GM12874 (cell line): ENCODE measurements around the gene CTDSP2.

Experiments
- TF ChIP-seq, protein P1 (sequence below): IDR thresholded peaks from 2 replicates; pipeline ENCODE4 v1.5.1; 2011; ENCODE audit warnings: low read depth, mild to moderate bottlenecking, control low read depth, low read length, moderate library complexity; ENCODE audit not compliant: insufficient read depth

The CTDSP2 gene, protein sequence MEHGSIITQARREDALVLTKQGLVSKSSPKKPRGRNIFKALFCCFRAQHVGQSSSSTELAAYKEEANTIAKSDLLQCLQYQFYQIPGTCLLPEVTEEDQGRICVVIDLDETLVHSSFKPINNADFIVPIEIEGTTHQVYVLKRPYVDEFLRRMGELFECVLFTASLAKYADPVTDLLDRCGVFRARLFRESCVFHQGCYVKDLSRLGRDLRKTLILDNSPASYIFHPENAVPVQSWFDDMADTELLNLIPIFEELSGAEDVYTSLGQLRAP

DNA sequence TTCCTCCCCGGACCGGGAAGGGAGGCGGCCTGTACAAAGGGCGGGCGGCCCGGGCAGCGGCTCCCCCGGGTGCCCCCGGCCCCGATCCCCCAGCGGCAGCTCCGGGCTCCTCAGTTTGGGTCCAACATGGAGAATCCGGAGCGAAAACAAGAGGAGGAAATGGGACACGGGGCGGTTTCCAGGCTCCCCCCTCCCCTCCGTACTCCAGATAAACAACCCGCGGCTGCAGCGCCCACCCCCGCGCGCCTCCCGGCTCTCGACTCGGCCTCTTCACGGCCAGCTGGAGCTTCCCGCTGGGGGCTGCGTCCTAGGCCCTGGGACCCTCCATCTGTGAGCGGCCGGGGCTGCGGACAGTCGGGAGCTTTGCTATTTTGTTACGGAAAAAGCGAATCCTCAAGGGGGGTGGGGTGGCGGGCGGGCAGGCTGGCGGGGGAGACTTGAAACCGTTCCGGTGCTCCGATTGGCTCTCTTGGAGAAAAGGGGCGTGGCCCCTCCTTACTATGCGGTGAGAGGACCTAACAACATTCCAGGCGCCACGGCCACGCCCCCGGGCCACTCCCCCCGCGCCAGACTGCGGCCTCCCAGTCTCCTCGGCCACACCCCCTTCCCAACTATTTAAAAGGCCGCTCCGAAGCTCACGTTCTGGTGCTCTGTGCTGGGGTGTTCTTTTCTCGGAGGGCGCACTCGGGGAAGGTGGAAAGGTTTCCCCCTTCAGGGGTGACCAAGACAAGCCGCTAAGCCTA is at the start of gene CTDSP2:
TSS of gene CTDSP2 (minus strand) at position 153 of the 743 bp plus-strand sequence. CDS start 294 bp downstream, outside the sequence.
- TF ChIP-seq, protein P1, sequence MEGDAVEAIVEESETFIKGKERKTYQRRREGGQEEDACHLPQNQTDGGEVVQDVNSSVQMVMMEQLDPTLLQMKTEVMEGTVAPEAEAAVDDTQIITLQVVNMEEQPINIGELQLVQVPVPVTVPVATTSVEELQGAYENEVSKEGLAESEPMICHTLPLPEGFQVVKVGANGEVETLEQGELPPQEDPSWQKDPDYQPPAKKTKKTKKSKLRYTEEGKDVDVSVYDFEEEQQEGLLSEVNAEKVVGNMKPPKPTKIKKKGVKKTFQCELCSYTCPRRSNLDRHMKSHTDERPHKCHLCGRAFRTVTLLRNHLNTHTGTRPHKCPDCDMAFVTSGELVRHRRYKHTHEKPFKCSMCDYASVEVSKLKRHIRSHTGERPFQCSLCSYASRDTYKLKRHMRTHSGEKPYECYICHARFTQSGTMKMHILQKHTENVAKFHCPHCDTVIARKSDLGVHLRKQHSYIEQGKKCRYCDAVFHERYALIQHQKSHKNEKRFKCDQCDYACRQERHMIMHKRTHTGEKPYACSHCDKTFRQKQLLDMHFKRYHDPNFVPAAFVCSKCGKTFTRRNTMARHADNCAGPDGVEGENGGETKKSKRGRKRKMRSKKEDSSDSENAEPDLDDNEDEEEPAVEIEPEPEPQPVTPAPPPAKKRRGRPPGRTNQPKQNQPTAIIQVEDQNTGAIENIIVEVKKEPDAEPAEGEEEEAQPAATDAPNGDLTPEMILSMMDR: 0 out of 2 replicates have a peak, but pooled peaks have one; percentile 12

DNA sequence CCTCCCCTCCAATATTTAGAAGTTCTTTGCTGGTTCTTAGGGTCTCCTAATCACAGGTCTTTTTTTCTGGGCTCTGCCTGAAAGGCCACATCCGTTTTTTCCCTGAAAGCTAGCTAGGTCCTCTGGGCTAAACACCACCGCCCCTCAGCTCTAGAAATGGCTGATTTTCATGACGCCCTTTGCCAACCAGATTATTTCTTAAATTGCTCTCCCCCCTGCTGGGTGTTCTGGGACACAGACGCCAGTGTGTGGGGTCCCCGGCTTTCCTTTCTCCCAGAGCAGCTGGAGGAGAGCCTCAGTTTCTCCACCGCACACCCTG is 49.5 kb upstream of the CTDSP2 start:
- TF ChIP-seq, protein P1: 0 out of 2 replicates have a peak, but pooled peaks have one; percentile 1

DNA sequence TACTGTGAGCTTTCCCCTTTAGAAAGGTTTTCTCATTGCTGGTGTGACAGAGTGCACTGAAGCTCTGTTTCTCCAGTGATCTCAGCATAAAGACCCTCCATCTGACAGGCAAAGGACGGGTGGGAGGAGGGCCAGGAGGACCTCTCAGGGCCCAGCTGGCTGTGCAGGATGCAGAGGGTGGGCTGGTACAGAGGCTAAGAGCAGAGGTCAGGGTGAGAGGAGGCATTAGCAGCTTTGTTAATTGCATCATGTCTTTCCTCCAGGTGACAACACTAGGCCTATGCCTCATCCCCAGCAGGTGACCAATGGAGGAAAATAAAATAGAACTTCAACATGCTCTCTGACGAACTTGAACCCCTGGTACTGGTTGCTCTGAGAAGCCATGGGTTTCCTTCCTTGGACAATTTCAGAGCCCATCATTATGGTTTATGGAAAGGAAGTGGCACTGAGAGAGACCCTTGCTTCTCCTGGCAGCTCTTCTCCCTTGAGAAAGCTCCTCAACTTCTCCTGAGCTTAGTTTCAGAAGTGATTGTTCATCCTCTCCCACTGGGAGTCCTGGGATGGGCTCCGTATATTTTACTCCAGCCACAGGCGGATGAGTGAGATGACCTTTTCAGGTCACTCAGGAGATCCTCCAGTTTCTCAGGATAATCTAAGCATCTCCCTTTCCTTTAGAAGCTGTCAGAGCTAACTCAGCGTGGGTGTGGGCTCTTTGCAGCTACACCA is 49.0 kb upstream of the CTDSP2 start:
- TF ChIP-seq, protein P1: no peak

DNA sequence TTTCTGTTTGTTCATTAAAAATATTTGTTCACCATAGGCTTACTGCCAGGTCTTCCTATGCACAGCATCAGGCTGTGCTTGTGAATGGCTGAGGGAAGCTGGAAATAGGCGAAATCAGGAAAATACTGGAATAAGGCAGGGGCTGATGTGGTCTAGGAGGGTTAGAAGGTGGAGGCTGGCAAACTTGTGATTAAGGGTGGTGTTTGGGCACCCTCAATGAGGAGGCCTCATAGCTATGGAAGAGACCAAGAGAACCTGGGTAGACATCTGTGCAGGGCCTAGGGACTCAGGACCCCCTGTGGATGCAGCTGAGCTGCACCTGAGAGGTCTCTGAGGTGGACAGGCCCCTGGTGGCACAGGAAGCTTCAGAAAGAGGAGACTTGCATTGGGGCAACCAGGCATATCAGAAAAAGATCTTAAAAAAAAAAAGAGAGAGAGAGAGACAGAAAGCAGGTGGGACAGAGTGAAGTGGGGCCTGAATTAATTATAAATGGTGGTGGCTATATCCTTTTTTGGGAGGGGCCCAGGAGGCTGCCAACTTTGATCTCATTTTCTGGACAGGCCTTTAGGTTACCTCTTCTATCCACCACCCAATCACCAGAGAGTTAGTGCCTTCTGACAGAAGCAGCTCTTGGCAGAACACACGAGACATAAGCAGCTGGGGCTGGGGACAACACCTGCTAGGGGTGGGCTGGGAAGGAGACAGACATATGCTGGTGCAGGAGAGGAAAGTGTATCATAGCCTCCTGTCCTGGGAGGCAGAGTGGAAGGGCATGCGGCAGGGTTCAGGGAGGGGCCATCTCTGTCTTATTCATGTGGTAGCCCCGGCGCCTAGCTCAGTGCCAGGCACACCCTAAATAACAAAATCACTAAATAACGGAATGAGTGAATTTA is 48.1 kb upstream of the CTDSP2 start:
- TF ChIP-seq, protein P1: no peak

DNA sequence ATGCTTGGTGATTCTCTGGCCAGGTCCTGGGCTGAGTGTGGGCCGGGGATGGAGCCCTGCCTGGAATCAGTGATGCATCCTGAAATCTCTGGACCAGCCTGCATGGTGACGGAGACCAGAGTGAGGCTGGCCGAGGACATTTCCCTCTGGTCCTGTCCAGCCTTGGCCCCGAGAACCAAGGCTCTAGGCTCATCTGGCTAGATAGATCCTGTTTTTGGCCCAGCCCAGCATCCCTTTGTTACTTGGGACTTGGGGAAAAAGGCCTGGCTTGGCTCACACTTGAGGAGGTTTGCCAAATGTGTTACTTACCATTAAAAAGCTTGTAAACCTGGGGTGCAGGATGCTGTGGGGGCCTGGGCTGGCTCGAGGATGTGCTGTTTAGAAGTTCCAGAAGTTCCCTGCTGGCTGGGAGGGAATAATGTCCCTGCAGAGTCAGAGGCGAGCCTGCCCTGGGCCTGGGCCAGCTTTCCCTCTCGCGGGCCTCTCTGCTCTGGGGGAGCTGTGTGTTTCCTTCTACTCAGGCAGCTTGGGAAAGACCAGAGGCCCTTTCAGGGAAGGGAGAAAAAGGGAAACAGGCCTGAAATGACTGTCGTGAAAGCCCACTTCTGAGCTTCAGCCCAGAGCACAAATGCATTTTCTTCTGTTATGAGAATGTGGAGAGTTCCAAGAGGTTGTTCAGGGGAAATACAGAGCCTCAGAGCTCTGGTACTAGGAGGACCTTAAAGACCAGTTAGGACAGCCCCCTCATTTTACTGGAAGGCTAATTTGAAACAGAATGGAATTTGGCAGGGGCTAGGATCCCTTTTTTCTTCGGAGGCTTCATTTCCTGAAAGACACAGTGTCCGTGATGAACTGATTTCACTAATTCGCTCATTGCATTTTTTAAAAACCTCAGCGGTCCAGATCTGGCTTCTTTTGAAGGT is 47.2 kb upstream of the CTDSP2 start:
- TF ChIP-seq, protein P1: no peak

DNA sequence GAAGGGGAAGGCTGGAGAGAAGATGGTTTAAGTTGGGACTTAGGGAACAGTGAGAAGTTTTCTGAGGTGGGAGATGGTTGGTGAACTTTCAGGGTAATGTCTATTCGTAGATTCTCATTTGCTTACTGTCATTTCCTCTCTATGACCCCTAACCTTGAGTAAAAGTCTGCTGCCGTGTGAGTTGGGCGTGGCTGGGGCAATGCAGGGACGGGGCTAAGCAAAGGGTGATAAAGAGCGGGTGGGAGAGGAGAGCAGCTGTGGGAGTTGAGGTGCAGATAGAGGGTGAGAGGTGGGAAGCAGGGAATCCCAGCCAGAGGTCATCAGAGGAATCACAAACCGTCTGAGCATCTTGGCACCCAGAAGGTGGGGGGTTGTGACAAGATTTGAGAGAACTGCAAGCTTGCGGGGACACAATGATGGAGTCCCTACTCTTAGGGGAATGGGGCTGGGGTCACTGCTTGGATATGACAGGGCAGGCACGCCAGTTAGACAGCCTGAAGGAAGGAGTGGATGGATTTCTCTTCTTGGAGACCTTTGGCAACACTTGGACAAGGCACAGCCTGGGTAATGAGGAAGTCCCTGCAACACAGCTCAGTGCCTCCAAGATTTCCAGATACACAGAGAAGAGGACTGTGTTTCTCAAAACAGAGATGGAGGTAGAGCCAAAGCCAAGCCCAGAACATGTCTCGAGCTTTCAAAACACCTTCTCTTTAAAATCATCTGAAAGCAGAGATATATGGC is 45.9 kb upstream of the CTDSP2 start:
- TF ChIP-seq, protein P1: no peak
